Lung (tissue), 12 donors: Measurements from ENCODE around the gene SERPINB12. TPM values are rescaled to one million over a fixed set of nuclear protein-coding genes. Genes with fewer than 3 reads are reported as not detected.

Source experiments
- ATAC-seq: fragments of 200-7000 bp; cut with Tn5 transposase; one replicate; pipeline ENCODE4 v1.9.1; 2020; ENCODE audit warnings: moderate number of reproducible peaks; ENCODE audit not compliant: insufficient read depth, low FRiP score
- DNase-seq, 3 donors: peaks; one replicate each; pipeline ENCODE4 v3.0.0-alpha.2; 2013 to 2017
- H3K27ac ChIP-seq, 2 donors: one replicate each; pipeline ENCODE4 v1.5.1; 2013; ENCODE audit warnings: mild to moderate bottlenecking in 2 of 2, moderate library complexity in 2 of 2, control low read depth in 1 of 2, inconsistent platforms in 1 of 2, low read depth in 1 of 2, low read length in 1 of 2
- H3K27me3 ChIP-seq, 3 donors: one replicate each; pipeline ENCODE4 v1.5.1; 2013; ENCODE audit warnings: low read length in 2 of 3; ENCODE audit not compliant: control insufficient read depth in 3 of 3, insufficient read depth in 3 of 3
- H3K36me3 ChIP-seq, 4 donors: one replicate each; pipeline ENCODE4 v1.5.1; 2013; ENCODE audit warnings: low read length in 4 of 4, mild to moderate bottlenecking in 1 of 4, moderate library complexity in 1 of 4; ENCODE audit not compliant: control insufficient read depth in 4 of 4, insufficient read depth in 4 of 4
- H3K4me1 ChIP-seq, 5 donors: one replicate each; pipeline ENCODE4 v1.5.1; 2013; ENCODE audit warnings: low read length in 5 of 5, mild to moderate bottlenecking in 2 of 5, moderate library complexity in 1 of 5; ENCODE audit not compliant: control insufficient read depth in 5 of 5, insufficient read depth in 5 of 5
- H3K4me3 ChIP-seq: one replicate; pipeline ENCODE4 v1.5.1; 2013; ENCODE audit warnings: mild to moderate bottlenecking, control low read depth, moderate library complexity
- H3K9ac ChIP-seq, 2 donors: one replicate each; pipeline ENCODE4 v1.5.1; 2013; ENCODE audit warnings: low read length in 2 of 2, control low read depth in 1 of 2; ENCODE audit not compliant: insufficient read depth in 1 of 2
- H3K9me3 ChIP-seq, 4 donors: one replicate each; pipeline ENCODE4 v1.5.1; 2013; ENCODE audit warnings: low read length in 3 of 4, mild to moderate bottlenecking in 1 of 4, moderate library complexity in 1 of 4; ENCODE audit not compliant: control insufficient read depth in 4 of 4, insufficient read depth in 3 of 4
- CTCF ChIP-seq: IDR thresholded peaks from 2 replicates; pipeline ENCODE4 v1.5.1; 2012; ENCODE audit warnings: mild to moderate bottlenecking; ENCODE audit errors: control extremely low read depth, extremely low read depth
- WGBS, 2 donors: extraction: QIAGEN DNeasy Blood & Tissue Kit; methylation state at CpG; one replicate each; pipeline ENCODE4 v1.1.7; 2013; 5-methylcytosine and 5-hydroxymethylcytosine counted together
- polyA plus RNA-seq, 2 donors: library from polyadenylated mRNA; stranded (reverse); fragments of 200-250 nt; gene quantifications; one replicate each; pipeline ENCODE4 v1.2.1, GENCODE V29; 2013
- total RNA-seq, 2 donors: library from RNA; depleted of rRNA in 1 of 2; stranded (reverse); fragments of >200 nt in 1 of 2; gene quantifications; one replicate each; pipeline ENCODE4 v1.2.1, GENCODE V29; 2014 to 2021
- donor health status: control.
- donor health status: control.
- donor health status: Bipolar disorder and iron deficiency.
- donor health status: healthy.
- donor health status: DM: yes; HTN: yes; CAD: no.

The SERPINB12 gene
- total and polyA plus RNA-seq, 4 donors: not detected

GRCh38 chr18:63559567-63560491 is 17.7 kb downstream of the SERPINB12 start:
- TF ChIP-seq CTCF: no peak
- DNase-seq (no peak), ATAC-seq (no peak)
- 85 to 94% methylated on average over 9 of the region's 9 CpGs for WGBS, 2 donors
- H3K27ac ChIP-seq: no peak overlapping the region
- H3K4me3 ChIP-seq: no peak overlapping the region
- no peaks in the 10 kb centered on the region for H3K4me1 ChIP-seq
- H3K27me3 ChIP-seq: no peaks in the 10 kb centered on the region
- no peaks in the 10 kb centered on the region for H3K36me3 ChIP-seq
- H3K9me3 ChIP-seq: no peaks in the 10 kb centered on the region
- no peak overlapping the region for H3K9ac ChIP-seq

- H3K9ac ChIP-seq: no peak overlapping the region
- ATAC-seq (no peak), DNase-seq (no peak)
- H3K36me3 ChIP-seq: no peaks in the 10 kb centered on the region
- H3K27me3 ChIP-seq: no peaks in the 10 kb centered on the region
- H3K4me1 ChIP-seq: no peaks in the 10 kb centered on the region
- no peak overlapping the region for H3K27ac ChIP-seq
- WGBS, 2 donors: 85 to 91% methylated on average over 4 of the region's 4 CpGs
- no peak for TF ChIP-seq CTCF
- no peaks in the 10 kb centered on the region for H3K9me3 ChIP-seq
- H3K4me3 ChIP-seq: no peak overlapping the region
Observed at GRCh38 chr18:63562284-63562683, 20.1 kb downstream of the SERPINB12 start.

- no peaks in the 10 kb centered on the region for H3K9me3 ChIP-seq
- H3K36me3 ChIP-seq: no peaks in the 10 kb centered on the region
- H3K4me1 ChIP-seq: no peaks in the 10 kb centered on the region
- DNase-seq (no peak), ATAC-seq (no peak)
- 87 to 94% methylated on average over 4 of the region's 4 CpGs for WGBS, 2 donors
- H3K4me3 ChIP-seq: no peak overlapping the region
- TF ChIP-seq CTCF: no peak
- no peaks in the 10 kb centered on the region for H3K27me3 ChIP-seq
- H3K27ac ChIP-seq: no peak overlapping the region
- no peak overlapping the region for H3K9ac ChIP-seq
Observed at GRCh38 chr18:63564021-63564420, 21.9 kb downstream of the SERPINB12 start.
